Pancreas (tissue), 10 donors: Measurements from ENCODE around the gene PAX5. TPM values are rescaled to one million over a fixed set of nuclear protein-coding genes. Genes with fewer than 3 reads are reported as not detected.

Experiments
- ATAC-seq, 4 donors: fragments of 200-7000 bp; cut with Tn5 transposase; one replicate each; pipeline versions ENCODE4 v1.8.0 to v1.9.1; 2020; ENCODE audit warnings: mild to moderate bottlenecking in 4 of 4, moderate library complexity in 4 of 4
- DNase-seq, 6 donors: peaks; one replicate each; pipeline ENCODE4 v3.0.0-alpha.2; 2020
- FAIRE-seq: peaks from 2 replicates; lab custom pipeline; 2012; peaks lifted over from hg19 to GRCh38; lab: Jason Lieb, UNC
- H3K27ac ChIP-seq, 4 donors: fragments of 200-600 bp; sonication (generic); 1 replicate in 3 of 4; 2 replicates in 1 of 4; pipeline versions ENCODE4 v1.5.0 to v1.8.0; 2020
- H3K27me3 ChIP-seq, 4 donors: fragments of 200-600 bp; one replicate each; pipeline ENCODE4 v1.8.0; 2021
- H3K36me3 ChIP-seq, 3 donors: fragments of 200-600 bp; sonication (generic) in 1 of 3; one replicate each; pipeline versions ENCODE4 v1.5.0 to v1.8.0; 2020 to 2021
- H3K4me1 ChIP-seq, 3 donors: fragments of 200-600 bp; one replicate each; pipeline ENCODE4 v1.8.0; 2021
- H3K4me3 ChIP-seq, 4 donors: fragments of 200-600 bp; sonication (generic) in 2 of 4; one replicate each; pipeline versions ENCODE4 v1.5.0 to v1.8.0; 2020 to 2021
- H3K9me3 ChIP-seq, 4 donors: fragments of 200-600 bp; one replicate each; pipeline ENCODE4 v1.8.0; 2021
- WGBS, 2 donors: extraction: QIAGEN DNeasy Blood & Tissue Kit; methylation state at CpG; one replicate each; pipeline ENCODE4 v1.1.7; 2013; 5-methylcytosine and 5-hydroxymethylcytosine counted together
- intact Hi-C, 3 donors: fragments of 100-400 bp; cut with DNase I; formaldehyde crosslinking; loops; one replicate each; pipeline versions ENCODE4 v1.11.1 to v1.14.2; 2022
- polyA plus RNA-seq, 2 donors: library from polyadenylated mRNA; stranded (reverse); fragments of 200-250 nt; gene quantifications; one replicate each; pipeline ENCODE4 v1.2.3, GENCODE V29; 2013
- total RNA-seq, 6 donors: library from RNA; stranded (reverse); fragmentation: NEBNext Ultra II Directional in 4 of 6; extraction: Animal tissue kit (Norgen Biotek cat#: 25700) in 4 of 6; gene quantifications; one replicate each; pipeline versions ENCODE4 v1.2.1 to v1.2.4, GENCODE V29; 2021 to 2023
- TF ChIP-seq, protein P1 (sequence below), 4 donors: fragments of 200-600 bp; sonication (generic) in 3 of 4; IDR thresholded peaks; one replicate each; pipeline versions ENCODE4 v1.5.0 to v1.8.0; 2021; ENCODE audit warnings: antibody characterized with exemption in 4 of 4
- donor health status: healthy with polysubstance abuse.
- donor health status: DM: no; HTN: no; CAD: no; lungs with moderate emphysema.
- donor health status: DM: no; HTN: no; CAD: no.
- donor health status: control.
- donor health status: control.
- donor health status: Bipolar disorder and iron deficiency.
- donor health status: DM: yes; HTN: yes; CAD: no.
- donor health status: DM: no; HTN: no; CAD: no.
- donor health status: DM: no; HTN: no; CAD: no.
- donor health status: DM: yes; HTN: yes; CAD: no.

Gene PAX5
- total and polyA plus RNA-seq, 8 donors: under 0.01 to 0.35 (median 0.28) TPM; not detected in 1

DNA sequence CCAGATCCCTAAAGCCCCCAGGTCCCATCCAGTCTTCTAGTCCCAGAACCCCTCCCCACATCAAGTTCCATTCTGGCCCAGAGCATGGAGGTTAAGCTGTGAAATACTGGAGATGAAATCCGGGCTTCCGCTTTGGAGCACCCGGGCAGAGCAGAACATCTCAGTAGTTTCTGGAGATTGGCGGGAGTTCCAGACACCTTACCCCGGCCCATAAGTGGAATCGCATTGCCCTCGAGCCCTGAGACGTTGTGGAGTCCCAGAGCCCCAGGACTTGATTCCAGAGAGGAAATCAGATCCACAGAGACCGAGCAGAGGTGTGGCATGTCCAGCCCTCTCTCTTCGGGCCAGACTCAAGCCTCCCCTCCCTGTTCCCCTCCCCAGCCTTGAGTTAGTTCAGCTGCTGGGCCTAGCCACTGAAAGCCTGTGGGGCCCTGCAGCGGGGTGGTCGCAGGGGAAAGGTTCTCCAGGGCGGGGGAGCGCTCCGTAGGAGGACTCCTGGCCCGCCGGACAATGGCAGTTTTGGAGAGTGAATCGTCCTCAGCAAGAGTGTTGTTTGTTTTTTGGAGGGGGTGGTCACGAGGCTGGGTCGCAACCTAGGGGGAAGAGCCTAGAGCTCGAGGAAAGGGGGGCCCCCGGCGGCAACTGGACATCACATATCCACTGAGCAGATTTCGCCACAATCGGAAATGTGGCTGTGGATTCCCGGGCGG is 1.0 kb upstream of the PAX5 start:
- Histone ChIP-seq H3K36me3 (no peaks in the 10 kb centered on the region), H3K27ac (no peak overlapping the region), H3K4me3 (no peak overlapping the region), H3K27me3 (peaks cover 9 to 62% (median 13%) of the 10 kb centered on the region in 4 donors), H3K4me1 (peaks cover 6 to 11% (median 8%) of the 10 kb centered on the region in 3 donors), H3K9me3 (no peaks in the 10 kb centered on the region)
- DNase-seq (no peak), ATAC-seq (no peak), FAIRE-seq (no peak)
- intact Hi-C loops: no loop called here
- TF ChIP-seq, protein P1, sequence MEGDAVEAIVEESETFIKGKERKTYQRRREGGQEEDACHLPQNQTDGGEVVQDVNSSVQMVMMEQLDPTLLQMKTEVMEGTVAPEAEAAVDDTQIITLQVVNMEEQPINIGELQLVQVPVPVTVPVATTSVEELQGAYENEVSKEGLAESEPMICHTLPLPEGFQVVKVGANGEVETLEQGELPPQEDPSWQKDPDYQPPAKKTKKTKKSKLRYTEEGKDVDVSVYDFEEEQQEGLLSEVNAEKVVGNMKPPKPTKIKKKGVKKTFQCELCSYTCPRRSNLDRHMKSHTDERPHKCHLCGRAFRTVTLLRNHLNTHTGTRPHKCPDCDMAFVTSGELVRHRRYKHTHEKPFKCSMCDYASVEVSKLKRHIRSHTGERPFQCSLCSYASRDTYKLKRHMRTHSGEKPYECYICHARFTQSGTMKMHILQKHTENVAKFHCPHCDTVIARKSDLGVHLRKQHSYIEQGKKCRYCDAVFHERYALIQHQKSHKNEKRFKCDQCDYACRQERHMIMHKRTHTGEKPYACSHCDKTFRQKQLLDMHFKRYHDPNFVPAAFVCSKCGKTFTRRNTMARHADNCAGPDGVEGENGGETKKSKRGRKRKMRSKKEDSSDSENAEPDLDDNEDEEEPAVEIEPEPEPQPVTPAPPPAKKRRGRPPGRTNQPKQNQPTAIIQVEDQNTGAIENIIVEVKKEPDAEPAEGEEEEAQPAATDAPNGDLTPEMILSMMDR (IDR thresholded peaks at IDR 0.05): no peak
- 12 to 17% methylated on average over 27 of the region's 27 CpGs for WGBS, 2 donors

DNA sequence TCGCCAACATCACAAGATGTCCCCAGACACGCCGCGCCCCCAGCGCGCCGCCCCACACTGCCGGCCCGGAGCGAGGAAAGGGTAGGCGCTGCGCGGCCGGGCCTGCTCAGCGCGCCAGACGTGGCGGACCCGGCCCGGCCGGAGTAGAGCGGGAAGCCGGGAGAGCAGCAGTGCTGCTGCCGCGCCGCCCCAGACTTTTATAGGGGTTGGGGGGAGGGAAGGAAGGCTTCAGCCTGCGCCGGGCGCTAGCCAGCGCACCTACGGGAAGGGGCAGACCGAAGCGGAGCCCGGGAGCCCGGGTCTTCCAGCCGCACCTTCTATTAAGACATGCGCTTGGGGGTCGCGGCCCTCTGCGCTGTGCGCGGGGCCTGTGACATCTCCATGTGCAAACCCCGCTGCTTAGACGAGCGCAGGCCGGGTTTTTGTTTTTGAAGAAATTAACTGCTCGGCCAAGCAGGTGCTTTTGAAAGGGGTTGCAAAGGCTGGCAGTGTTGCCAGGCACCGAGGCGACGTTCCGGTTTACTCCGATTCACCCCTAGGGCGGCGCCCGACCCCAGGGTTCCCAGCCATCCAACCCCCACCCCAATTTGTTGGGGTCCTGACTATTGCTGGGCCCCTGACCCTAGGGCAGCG is 353 bp upstream of the PAX5 start:
- no peak overlapping the region for H3K27ac ChIP-seq
- H3K9me3 ChIP-seq: no peaks in the 10 kb centered on the region
- TF ChIP-seq, protein P1 (IDR thresholded peaks at IDR 0.05): no peak
- DNase-seq (peak in 3 of 6 donors; percentile 10 to 71 (median 69)), ATAC-seq (peak in 3 of 4 donors; percentile 15 to 42 (median 35)), FAIRE-seq (no peak)
- peak overlapping the region in 1 of 4 donors; percentile 36 for H3K4me3 ChIP-seq
- WGBS, 2 donors: 3 to 5% methylated on average over 50 to 56 of the region's 56 CpGs
- H3K27me3 ChIP-seq: peaks cover 13 to 67% (median 14%) of the 10 kb centered on the region in 4 donors
- intact Hi-C loops: no loop called here
- H3K4me1 ChIP-seq: peaks cover 6 to 11% (median 8%) of the 10 kb centered on the region in 3 donors
- H3K36me3 ChIP-seq: no peaks in the 10 kb centered on the region

DNA sequence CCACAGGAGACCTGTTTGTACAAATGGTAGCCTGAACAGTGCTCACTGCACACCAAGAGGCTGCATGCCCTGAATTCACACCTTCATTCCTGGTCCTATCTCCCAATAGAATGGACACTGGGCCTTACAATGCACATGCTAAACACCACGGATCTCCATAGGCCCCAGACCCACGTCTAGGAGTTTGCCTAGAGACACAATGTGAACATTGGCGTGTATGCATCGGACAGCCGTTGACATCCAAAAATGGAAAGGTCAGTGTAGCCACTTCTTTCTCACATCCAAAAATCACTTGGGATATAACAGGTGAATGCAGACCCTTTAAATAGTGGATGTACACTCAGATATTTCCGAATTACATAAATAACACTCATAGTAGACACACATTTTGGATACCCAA is 927 bp downstream of the PAX5 start:
- Histone ChIP-seq H3K27ac (no peak overlapping the region), H3K4me3 (no peak overlapping the region), H3K4me1 (peaks cover 6 to 11% (median 8%) of the 10 kb centered on the region in 3 donors), H3K9me3 (no peaks in the 10 kb centered on the region), H3K36me3 (no peaks in the 10 kb centered on the region), H3K27me3 (peaks cover 5 to 63% (median 25%) of the 10 kb centered on the region in 4 donors)
- DNase-seq (no peak), ATAC-seq (no peak), FAIRE-seq (no peak)
- WGBS, 2 donors: 48 to 58% methylated on average over 6 of the region's 6 CpGs
- TF ChIP-seq, protein P1 (IDR thresholded peaks at IDR 0.05): no peak
- intact Hi-C loops: no loop called here

DNA sequence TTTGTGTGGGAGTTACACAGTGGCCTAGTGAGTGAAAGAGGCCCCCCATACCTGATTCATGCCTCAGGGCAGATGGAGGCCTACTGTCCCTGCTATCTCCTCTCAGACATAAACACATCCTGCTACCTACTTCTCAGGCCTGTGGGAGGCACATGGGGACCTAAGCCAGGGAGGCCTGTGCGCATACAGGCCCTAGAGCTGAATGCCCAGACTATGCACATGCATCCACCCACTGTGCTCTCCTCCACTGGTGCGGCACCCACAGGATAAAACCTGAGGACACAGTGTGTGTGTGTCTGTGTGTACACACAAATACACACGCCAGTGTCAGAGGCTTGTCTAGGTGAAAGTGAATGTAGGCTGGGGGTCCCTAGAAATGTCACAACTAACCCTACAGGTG is 1.4 kb downstream of the PAX5 start:
- intact Hi-C loops: no loop called here

More for the DNA sequence above, 1.4 kb downstream of the PAX5 start:
- H3K27ac ChIP-seq: no peak overlapping the region
- DNase-seq: no peak
- no peaks in the 10 kb centered on the region for H3K36me3 ChIP-seq
- TF ChIP-seq, protein P1 (IDR thresholded peaks at IDR 0.05): no peak
- FAIRE-seq: no peak
- no peak overlapping the region for H3K4me3 ChIP-seq
- peaks cover 1 to 59% (median 27%) of the 10 kb centered on the region in 4 donors for H3K27me3 ChIP-seq
- no peaks in the 10 kb centered on the region for H3K9me3 ChIP-seq
- WGBS, 2 donors: 59 to 61% methylated on average over 3 of the region's 3 CpGs
- ATAC-seq: no peak
- H3K4me1 ChIP-seq: peaks cover 5 to 8% (median 7%) of the 10 kb centered on the region in 3 donors
